ENCODE data around the gene SPAAR. TPM values are rescaled to one million over a fixed set of nuclear protein-coding genes. Genes with fewer than 3 reads are reported as not detected.

The SPAAR gene
- total RNA-seq, 4 donors from 2014 or later, result 7.8 to 42.4 (median 12.8) TPM

DNA sequence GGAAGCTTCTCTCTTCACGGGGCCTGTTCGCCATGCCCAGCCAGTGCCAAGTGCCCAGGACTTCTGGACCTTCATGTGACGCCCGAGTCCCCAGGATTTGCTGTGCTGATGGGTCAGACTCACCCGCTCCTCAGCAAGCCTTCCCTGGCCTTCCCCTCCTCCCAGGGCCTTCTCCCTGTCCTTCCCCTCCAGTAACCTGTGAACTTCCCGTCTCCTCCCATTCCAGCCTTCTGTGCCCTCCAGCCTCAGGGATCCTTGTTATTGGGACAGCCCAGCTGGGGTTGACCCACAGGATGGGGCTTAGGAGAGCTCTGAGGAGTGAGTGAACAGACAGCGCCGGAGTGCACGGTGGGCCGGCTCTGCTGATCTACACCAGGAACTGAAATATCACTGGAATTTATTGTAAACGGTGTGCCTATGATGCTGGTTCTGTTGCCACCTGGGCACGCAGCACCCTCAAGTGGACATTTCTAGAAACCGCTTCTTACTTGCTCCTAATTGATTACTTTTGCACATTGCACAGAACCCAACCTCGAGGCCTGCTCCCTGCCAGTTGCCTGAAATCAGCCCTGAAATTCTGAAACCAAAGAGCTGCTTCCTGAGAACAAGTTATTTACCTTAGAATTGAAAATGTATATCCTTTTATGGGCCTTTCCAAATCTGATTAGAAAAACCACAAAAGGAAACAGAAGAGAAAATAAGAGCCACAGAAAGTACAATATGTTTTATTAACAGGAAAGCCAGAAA lies 1.5 kb downstream of the SPAAR start:
- TF ChIP-seq, protein P1, sequence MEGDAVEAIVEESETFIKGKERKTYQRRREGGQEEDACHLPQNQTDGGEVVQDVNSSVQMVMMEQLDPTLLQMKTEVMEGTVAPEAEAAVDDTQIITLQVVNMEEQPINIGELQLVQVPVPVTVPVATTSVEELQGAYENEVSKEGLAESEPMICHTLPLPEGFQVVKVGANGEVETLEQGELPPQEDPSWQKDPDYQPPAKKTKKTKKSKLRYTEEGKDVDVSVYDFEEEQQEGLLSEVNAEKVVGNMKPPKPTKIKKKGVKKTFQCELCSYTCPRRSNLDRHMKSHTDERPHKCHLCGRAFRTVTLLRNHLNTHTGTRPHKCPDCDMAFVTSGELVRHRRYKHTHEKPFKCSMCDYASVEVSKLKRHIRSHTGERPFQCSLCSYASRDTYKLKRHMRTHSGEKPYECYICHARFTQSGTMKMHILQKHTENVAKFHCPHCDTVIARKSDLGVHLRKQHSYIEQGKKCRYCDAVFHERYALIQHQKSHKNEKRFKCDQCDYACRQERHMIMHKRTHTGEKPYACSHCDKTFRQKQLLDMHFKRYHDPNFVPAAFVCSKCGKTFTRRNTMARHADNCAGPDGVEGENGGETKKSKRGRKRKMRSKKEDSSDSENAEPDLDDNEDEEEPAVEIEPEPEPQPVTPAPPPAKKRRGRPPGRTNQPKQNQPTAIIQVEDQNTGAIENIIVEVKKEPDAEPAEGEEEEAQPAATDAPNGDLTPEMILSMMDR (IDR thresholded peaks at IDR 0.05; ENCODE audit: low read depth), result no peak

DNA sequence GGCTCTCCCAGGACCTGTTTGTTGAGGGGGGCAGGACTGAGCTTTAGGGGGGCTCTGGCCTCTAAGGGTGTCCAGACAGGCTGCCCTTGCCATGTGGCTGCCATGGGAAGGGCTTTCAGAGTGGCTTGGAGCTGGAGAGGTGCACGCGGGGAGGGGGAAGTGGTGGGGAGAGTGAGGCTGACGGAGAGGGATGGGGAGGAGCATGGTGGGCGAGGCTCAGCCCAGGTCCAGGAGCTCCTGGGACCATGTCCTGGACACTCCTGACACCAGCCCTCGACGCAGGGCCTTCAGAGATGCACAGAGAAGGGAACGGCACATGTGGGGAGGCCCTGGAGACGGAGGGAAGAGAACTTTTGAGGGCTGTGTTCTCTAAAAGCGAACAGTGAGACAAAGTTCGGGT lies 2.4 kb downstream of the SPAAR start:
- TF ChIP-seq, protein P1 (IDR thresholded peaks at IDR 0.05; ENCODE audit: low read depth), result no peak

GRCh38 chr9:35912791-35913400 lies 3.6 kb downstream of the SPAAR start:
- TF ChIP-seq, protein P1 (IDR thresholded peaks at IDR 0.05; ENCODE audit: low read depth), result no peak

- TF ChIP-seq, protein P1 (IDR thresholded peaks at IDR 0.05; ENCODE audit: low read depth), result no peak
Measured at GRCh38 chr9:35914301-35914807, 5.1 kb downstream of the SPAAR start.

- TF ChIP-seq, protein P1 (IDR thresholded peaks at IDR 0.05; ENCODE audit: low read depth), result no peak
Measured at GRCh38 chr9:35915681-35916294, 6.5 kb downstream of the SPAAR start.

- TF ChIP-seq, protein P1 (IDR thresholded peaks at IDR 0.05; ENCODE audit: low read depth), result no peak
Measured at GRCh38 chr9:35917261-35917660, 8.0 kb downstream of the SPAAR start.

DNA sequence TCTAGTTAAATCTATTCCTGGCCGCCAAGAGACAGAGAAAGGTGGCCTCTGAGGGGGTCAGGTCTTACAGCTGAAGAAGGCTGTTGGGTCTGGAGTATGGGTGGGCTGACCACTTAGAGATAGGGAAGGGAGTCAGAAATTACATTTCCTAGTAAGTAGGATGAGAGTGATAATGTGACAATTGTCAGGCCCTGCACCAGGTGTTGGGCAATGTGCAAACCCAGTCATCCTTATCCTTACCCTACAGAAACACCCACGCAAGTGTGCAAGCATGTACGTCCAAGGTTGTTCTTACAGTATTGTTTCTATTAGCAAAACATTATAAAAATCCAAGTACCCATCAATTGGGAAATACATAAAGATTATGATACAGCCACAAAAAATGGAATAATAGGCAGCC lies 9.5 kb downstream of the SPAAR start:
- TF ChIP-seq, protein P1 (IDR thresholded peaks at IDR 0.05; ENCODE audit: low read depth), result no peak
